Fibroblast of the aortic adventitia (primary cell): Measurements from ENCODE around the gene TFCP2L1. TPM values are rescaled to one million over a fixed set of nuclear protein-coding genes. Genes with fewer than 3 reads are reported as not detected.

Experiments used
- DNase-seq: peaks from one replicate; pipeline ENCODE4 v3.0.0-alpha.2; 2010; ENCODE audit warnings: low read depth
- H3K4me3 ChIP-seq: 2 replicates; pipeline ENCODE4 v1.5.1; 2011; ENCODE audit warnings: low read depth, mild to moderate bottlenecking, control low read depth, low read length, moderate library complexity
- total RNA-seq: library from RNA; depleted of rRNA; stranded (reverse); fragments of >200 nt; gene quantifications from 2 replicates; pipeline ENCODE4 v1.2.3, GENCODE V29; 2012; ENCODE audit warnings: low replicate concordance
- TF ChIP-seq, protein P1 (sequence below): IDR thresholded peaks from 2 replicates; pipeline ENCODE4 v1.5.1; 2011; ENCODE audit warnings: mild to moderate bottlenecking, low read length, control low read depth, inconsistent platforms; ENCODE audit not compliant: insufficient read depth

Gene TFCP2L1
- total RNA-seq, 1 donor = under 0.01 TPM

DNA sequence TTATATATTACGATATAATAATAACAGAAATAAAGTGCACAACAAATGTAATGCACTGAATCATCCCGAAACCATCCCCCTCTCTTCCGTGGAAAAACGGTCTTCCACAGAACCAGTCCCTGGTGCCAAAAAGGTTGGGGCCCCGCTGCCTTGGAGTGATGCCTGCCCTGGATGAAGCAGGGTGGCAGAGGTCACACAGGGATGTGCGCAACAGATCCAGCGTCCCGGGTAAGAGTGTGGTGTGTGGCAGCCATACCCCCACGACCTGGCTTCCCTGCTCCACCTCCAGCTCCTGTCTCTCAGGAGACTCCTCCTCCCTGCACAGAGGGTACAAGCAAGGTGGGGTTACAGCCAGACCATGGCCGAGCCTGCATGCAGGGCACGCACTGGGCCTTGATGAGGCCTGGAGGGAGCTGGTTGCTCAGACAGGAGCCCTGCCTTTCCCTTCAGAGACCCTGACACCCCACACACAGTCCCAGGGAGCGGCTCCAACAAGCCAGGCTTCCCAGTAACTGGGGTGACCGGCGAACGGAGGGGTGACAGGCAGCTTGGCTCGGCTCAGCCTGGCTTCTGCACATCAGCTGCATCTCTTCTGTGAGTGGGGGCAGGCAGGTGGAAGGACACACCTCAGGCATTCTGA, 41.1 kb downstream of the TFCP2L1 start:
- DNase-seq = no peak
- TF ChIP-seq, protein P1, sequence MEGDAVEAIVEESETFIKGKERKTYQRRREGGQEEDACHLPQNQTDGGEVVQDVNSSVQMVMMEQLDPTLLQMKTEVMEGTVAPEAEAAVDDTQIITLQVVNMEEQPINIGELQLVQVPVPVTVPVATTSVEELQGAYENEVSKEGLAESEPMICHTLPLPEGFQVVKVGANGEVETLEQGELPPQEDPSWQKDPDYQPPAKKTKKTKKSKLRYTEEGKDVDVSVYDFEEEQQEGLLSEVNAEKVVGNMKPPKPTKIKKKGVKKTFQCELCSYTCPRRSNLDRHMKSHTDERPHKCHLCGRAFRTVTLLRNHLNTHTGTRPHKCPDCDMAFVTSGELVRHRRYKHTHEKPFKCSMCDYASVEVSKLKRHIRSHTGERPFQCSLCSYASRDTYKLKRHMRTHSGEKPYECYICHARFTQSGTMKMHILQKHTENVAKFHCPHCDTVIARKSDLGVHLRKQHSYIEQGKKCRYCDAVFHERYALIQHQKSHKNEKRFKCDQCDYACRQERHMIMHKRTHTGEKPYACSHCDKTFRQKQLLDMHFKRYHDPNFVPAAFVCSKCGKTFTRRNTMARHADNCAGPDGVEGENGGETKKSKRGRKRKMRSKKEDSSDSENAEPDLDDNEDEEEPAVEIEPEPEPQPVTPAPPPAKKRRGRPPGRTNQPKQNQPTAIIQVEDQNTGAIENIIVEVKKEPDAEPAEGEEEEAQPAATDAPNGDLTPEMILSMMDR = no peak
- no peak overlapping the region for H3K4me3 ChIP-seq

DNA sequence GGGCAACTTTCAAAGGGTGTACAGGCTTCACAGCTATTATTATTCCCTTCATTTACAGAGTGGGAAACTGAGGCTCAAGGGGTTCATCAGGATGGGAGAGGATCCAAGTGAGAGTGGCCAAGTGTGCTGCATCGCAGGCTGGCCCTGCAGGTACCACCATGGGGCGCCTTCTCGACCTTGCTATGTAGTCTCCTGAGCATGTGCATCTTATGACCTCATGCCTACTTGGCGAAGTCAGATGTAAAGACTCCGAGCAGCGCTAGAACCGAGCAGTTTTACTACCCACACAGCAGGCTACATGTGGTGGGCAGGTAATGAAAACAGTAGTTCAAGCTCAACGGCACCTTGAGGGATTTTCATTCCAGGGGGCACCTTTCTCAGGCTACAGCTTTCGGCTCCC, 42.0 kb downstream of the TFCP2L1 start:
- H3K4me3 ChIP-seq = no peak overlapping the region
- TF ChIP-seq, protein P1 = no peak
- DNase-seq = no peak

DNA sequence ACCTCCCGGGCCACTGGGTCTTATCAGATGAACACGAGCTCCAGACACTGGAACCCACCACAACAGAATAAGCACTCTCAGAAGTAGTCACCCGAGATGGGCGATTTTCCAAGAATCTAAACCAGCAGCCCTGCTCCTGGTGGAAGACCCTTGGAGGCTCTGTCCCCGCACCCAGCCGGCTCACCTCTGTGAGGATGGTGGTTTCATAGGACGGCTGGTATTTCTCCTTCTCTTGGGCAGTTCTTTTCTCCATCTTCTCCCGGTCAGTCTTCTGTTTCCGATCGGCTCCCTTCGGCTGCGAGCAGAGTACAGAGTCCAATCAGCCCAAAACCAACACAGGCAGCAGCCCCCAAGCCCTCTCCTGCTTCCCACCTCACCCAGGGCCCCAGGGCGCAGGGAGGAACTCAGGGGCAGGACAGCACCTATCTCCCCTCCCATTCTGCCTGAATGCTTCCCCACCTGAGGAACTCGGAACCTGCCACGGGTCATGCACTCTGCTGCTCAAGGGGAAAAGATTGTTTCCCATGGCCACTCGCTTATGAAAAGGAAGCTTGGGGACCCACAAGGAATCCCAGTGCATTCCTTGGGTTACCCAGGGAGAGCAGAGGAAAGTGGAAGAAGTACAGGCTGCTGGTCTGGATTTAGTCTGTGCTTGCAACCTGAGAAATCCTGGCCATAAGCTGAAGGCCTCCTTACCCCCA, 42.7 kb downstream of the TFCP2L1 start:
- DNase-seq = no peak
- TF ChIP-seq, protein P1 = no peak
- no peak overlapping the region for H3K4me3 ChIP-seq

DNA sequence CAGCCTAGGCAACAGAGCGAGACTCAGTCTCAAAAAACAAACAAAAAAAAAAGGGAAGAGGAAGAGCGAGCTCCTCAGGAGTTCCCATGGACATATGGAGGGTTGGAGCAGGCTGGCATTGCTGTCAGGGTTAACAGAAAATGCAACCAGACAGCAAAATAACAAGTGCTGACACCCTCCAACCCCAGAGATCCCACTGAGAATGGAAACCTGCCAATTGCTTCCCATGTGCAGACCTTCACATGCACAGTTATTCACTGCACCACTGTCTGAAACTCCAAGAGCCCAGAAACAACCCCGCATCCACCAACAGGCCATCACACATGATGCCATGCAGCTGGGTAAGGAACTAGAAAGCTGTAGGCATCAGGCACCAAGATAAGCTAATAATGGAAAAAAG, 43.5 kb downstream of the TFCP2L1 start:
- no peak for DNase-seq
- H3K4me3 ChIP-seq = no peak overlapping the region
- TF ChIP-seq, protein P1 = no peak

DNA sequence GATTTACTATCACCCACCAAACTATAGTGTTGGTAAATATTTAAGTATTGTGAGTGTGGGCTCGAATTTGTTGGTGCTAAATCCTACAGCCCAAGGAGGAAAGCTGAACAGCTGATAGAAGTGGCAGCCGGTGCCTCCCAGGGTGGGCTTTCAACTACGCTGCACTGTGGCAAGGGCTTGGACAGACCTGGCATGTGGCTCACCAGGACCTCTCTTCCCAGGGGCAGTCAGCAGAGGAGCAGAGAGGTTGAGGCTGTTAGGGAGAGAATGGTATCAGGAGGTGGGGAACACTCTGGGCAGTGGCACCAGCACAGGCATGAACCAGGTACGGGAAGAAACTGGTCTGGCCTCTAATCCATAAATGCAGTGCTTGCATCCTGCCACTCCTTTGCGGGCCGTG, 44.6 kb downstream of the TFCP2L1 start:
- TF ChIP-seq, protein P1 = no peak
- no peak for DNase-seq
- H3K4me3 ChIP-seq = no peak overlapping the region

DNA sequence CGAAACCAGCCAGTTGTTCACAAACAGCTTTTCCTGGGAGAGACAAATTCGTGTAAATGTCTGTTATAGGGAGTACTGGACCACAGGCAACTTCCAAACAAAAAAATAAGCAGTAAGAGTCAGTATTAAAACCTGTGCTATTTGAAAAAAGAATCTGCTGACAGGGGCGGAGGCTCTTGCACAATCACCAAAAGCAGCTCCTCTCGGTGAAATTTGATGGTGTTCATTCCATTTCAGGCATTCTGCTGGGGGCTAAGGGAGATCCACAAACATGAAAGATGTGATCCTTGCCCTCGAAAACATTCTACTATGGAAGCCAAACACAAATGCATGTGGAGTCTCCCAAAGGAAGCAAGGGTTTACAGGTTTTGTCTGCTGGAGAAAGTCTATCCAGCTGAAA, 45.0 kb downstream of the TFCP2L1 start:
- DNase-seq = no peak
- no peak overlapping the region for H3K4me3 ChIP-seq
- TF ChIP-seq, protein P1 = no peak
